Gastrocnemius medialis (tissue), 4 donors: ENCODE data around the gene KERA.

ENCODE experiments used
- CTCF ChIP-seq, 5 experiments: fragments of 450-650 bp in 3 of 5; fragments of 200-600 bp in 2 of 5; sonication (generic) in 2 of 5; IDR thresholded peaks in 4 of 5; conservative IDR thresholded peaks in 1 of 5; 1 replicate in 4 of 5; 2 replicates in 1 of 5; pipeline ENCODE4 v1.5.1; 2016 to 2019; ENCODE audit warnings: antibody characterized with exemption in 5 of 5, mild to moderate bottlenecking in 3 of 5, moderate library complexity in 3 of 5
- POLR2A ChIP-seq, 2 donors: fragments of 450-650 bp; IDR thresholded peaks; one replicate each; pipeline ENCODE4 v1.6.1; 2017; ENCODE audit warnings: antibody characterized with exemption in 2 of 2, mild to moderate bottlenecking in 2 of 2, moderate library complexity in 2 of 2

DNA sequence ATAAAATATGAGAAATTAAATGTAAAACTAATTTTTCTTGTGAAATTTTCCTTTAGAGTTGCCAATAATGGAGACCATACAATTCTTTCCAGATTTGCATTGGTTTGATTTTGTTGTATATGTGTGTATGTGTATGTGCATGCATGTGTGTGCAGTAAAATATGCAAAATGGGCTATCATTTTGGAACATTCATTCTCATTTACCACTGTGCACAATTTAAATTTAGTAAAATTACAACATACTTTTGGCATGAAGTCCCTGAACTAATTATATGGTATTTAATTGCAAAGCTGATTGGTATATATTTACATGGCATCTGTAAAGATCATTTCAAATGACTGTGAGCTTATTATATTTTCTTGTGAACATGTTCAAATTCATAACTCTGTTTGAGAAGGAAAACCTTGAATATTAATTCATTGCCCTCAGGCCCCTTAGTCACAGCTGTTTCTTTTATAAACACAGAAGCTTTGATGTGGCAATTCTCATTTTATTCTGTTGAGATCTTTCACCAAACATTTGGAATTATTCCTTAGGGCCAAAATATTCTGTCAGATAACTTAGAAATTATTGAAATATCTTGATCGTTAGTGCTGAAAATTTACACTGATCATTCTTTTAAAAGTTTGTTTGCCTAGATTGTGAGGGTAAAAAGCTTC, 17.6 kb downstream of the KERA start:
- TF ChIP-seq CTCF (IDR thresholded peaks at IDR 0.05 in 4 of 5, conservative IDR thresholded peaks at IDR 0.05 in 1 of 5) (no peak), POLR2A (IDR thresholded peaks at IDR 0.05) (no peak)
